Activated CD4-positive, alpha-beta T cell treated with anti-CD3 and anti-CD28 coated beads, Interleukin-2, amount 50 U/mL, for 48 hours (primary cell): ENCODE results near the gene PEMT.

Experiments used
- DNase-seq, 2 experiments: peaks; one replicate each; pipeline ENCODE4 v3.0.0-alpha.2; 2020

PEMT gene

GRCh38 chr17:17603895-17604225 is 12.4 kb upstream of the PEMT start:
- DNase-seq, result no peak

- no peak for DNase-seq
These were observed 11.8 kb upstream of the PEMT start for GRCh38 chr17:17603178-17603894.

- no peak for DNase-seq
These were observed 8.5 kb upstream of the PEMT start for GRCh38 chr17:17599965-17600364.

GRCh38 chr17:17598003-17598402 is 6.5 kb upstream of the PEMT start:
- no peak for DNase-seq

- no peak for DNase-seq
These were observed 4.2 kb upstream of the PEMT start for GRCh38 chr17:17595755-17596154.

GRCh38 chr17:17593222-17593620 is 1.7 kb upstream of the PEMT start:
- no peak for DNase-seq

GRCh38 chr17:17590883-17591354 is 589 bp downstream of the PEMT start:
- no peak for DNase-seq

- DNase-seq, result no peak
These were observed 1.3 kb downstream of the PEMT start for GRCh38 chr17:17590141-17590751.

GRCh38 chr17:17587614-17588337 is 3.7 kb downstream of the PEMT start:
- DNase-seq, result no peak

GRCh38 chr17:17582372-17582771 is 9.1 kb downstream of the PEMT start:
- DNase-seq, result no peak

- no peak for DNase-seq
These were observed 10.0 kb downstream of the PEMT start for GRCh38 chr17:17581509-17581908.

- no peak for DNase-seq
These were observed 10.6 kb downstream of the PEMT start for GRCh38 chr17:17580662-17581470.

GRCh38 chr17:17579691-17580090 is 11.8 kb downstream of the PEMT start:
- DNase-seq, result no peak

- DNase-seq, result no peak
These were observed 14.1 kb downstream of the PEMT start for GRCh38 chr17:17577373-17577772.

GRCh38 chr17:17576772-17577234 is 14.7 kb downstream of the PEMT start:
- DNase-seq, result no peak

GRCh38 chr17:17575360-17576251 is 15.9 kb downstream of the PEMT start:
- DNase-seq, result no peak

GRCh38 chr17:17573912-17574311 is 17.6 kb downstream of the PEMT start:
- DNase-seq, result no peak

- no peak for DNase-seq
These were observed 19.3 kb downstream of the PEMT start for GRCh38 chr17:17572010-17572785.

- DNase-seq, result no peak
These were observed 20.5 kb downstream of the PEMT start for GRCh38 chr17:17570798-17571716.
